Fibroblast of gingiva (primary cell): ENCODE data around the gene OR52E1.
"Not testable (repeated sequence)": the region's sequence is repeated elsewhere in the genome, so short reads cannot be mapped to it uniquely, and the experiment has no call there.

Experiments used
- DNase-seq: peaks from one replicate; pipeline ENCODE4 v3.0.0-alpha.2; 2011; ENCODE audit warnings: low read depth

Gene OR52E1

GRCh38 chr11:5069272-5069671 lies at the start of gene OR52E1:
TSS of gene OR52E1 (plus strand) at chr11:5069572.
- DNase-seq, result no peak

GRCh38 chr11:5021996-5022395 lies 47.4 kb upstream of the OR52E1 start:
- no peak for DNase-seq

GRCh38 chr11:5036669-5037068 lies 32.7 kb upstream of the OR52E1 start:
- DNase-seq, result no peak

- no peak for DNase-seq
Observed at GRCh38 chr11:5037926-5038325, 31.4 kb upstream of the OR52E1 start.

- no peak for DNase-seq
Observed at GRCh38 chr11:5038341-5038740, 31.0 kb upstream of the OR52E1 start.

GRCh38 chr11:5040876-5041275 lies 28.5 kb upstream of the OR52E1 start:
- DNase-seq, result no peak

GRCh38 chr11:5042091-5042490 lies 27.3 kb upstream of the OR52E1 start:
- no peak for DNase-seq

GRCh38 chr11:5043380-5043779 lies 26.0 kb upstream of the OR52E1 start:
- DNase-seq, result no peak

GRCh38 chr11:5046226-5046625 lies 23.1 kb upstream of the OR52E1 start, which contains the start of gene OR52J3:
TSS of gene OR52J3 (plus strand) at chr11:5046526. CDS start at chr11:5046526, 0 bp downstream.
- no peak for DNase-seq

- no peak for DNase-seq
Observed at GRCh38 chr11:5046754-5047330, 22.5 kb upstream of the OR52E1 start.

- not testable (repeated sequence) for DNase-seq
Observed at GRCh38 chr11:5058679-5059078, 10.7 kb upstream of the OR52E1 start.

GRCh38 chr11:5059391-5059790 lies 10.0 kb upstream of the OR52E1 start, which contains the start of gene OR52E2:
TSS of gene OR52E2 (minus strand) at chr11:5059627. CDS start at chr11:5059627, 0 bp downstream.
- DNase-seq, result no peak

GRCh38 chr11:5065027-5065426 lies 4.3 kb upstream of the OR52E1 start:
- no peak for DNase-seq

GRCh38 chr11:5071799-5072198 lies 2.4 kb downstream of the OR52E1 start:
- DNase-seq, result no peak

GRCh38 chr11:5081405-5081804 lies 12.0 kb downstream of the OR52E1 start:
- DNase-seq, result no peak

- DNase-seq, result no peak
Observed at GRCh38 chr11:5083602-5084001, 14.2 kb downstream of the OR52E1 start.

- no peak for DNase-seq
Observed at GRCh38 chr11:5088556-5088955, 19.2 kb downstream of the OR52E1 start.

- no peak for DNase-seq
Observed at GRCh38 chr11:5090668-5091067, 21.3 kb downstream of the OR52E1 start.

- no peak for DNase-seq
Observed at GRCh38 chr11:5092821-5093585, 23.6 kb downstream of the OR52E1 start.

- no peak for DNase-seq
Observed at GRCh38 chr11:5096011-5096410, 26.6 kb downstream of the OR52E1 start.

- DNase-seq, result no peak
Observed at GRCh38 chr11:5102246-5102645, 32.9 kb downstream of the OR52E1 start.

GRCh38 chr11:5103066-5103465 lies 33.7 kb downstream of the OR52E1 start:
- no peak for DNase-seq

GRCh38 chr11:5107285-5107684 lies 37.9 kb downstream of the OR52E1 start:
- DNase-seq, result no peak

- no peak for DNase-seq
Observed at GRCh38 chr11:5115339-5115738, 46.0 kb downstream of the OR52E1 start.
